Fibroblast of pulmonary artery (primary cell): ENCODE results near the gene SETD2.
A peak's percentile ranks its signal among the peaks of the same experiment; 100 is the strongest.

Experiments used
- DNase-seq: peaks from one replicate; pipeline ENCODE4 v3.0.0-alpha.2; 2010; ENCODE audit warnings: low read depth
- H3K4me3 ChIP-seq: replicated peaks from 2 replicates; pipeline ENCODE4 v1.5.1; 2011; ENCODE audit warnings: low read depth, mild to moderate bottlenecking, control low read depth, low read length, moderate library complexity
- CTCF ChIP-seq: IDR thresholded peaks from 2 replicates; pipeline ENCODE4 v1.5.1; 2011; ENCODE audit warnings: mild to moderate bottlenecking, control low read depth, low read length, inconsistent platforms; ENCODE audit errors: missing control alignments

SETD2 gene

DNA sequence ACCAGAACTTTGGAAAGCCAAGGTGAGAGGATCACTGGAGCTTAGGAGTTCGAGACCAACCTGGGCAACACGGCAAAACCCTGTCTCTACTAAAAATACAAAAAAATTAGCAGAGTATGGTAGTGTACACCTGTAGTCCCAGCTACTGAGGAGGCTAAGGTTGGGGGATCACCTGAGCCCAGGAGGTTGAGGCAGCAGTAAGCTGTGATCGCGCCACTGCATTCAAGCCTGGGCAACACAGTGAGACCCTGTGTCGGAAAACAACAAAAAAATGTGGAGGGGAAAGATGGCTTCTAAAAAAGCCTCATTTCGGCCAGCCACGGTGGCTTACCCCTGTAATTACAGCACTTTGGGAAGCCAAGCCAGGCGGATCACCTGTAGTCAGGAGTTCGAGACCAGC lies 54.5 kb downstream of the SETD2 start:
- DNase-seq, result no peak
- no peak for TF ChIP-seq CTCF
- H3K4me3 ChIP-seq, result no peak overlapping the region

DNA sequence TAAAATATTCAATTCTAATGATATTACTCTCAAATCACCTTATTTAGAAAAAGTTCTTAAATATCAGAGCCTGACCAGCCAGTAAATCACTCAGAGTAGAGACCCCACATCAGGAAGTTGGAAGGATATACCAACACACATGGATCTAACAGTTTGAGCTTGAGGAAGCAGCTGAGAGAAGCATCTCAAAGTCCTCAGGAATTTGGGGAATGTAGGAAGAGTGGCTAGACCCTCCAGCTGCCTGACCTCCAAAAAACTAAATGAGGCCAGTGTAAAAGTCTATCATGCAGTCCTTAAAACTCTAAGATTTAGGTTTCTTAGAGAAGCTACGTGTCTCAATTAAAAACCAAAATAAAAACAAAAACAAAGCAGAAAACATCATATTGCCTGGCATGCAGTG lies 55.4 kb downstream of the SETD2 start:
- TF ChIP-seq CTCF, result no peak
- no peak overlapping the region for H3K4me3 ChIP-seq

GRCh38 chr3:47104259-47104658 lies 59.7 kb downstream of the SETD2 start:
- no peak overlapping the region for H3K4me3 ChIP-seq
- no peak for DNase-seq
- no peak for TF ChIP-seq CTCF

More for the DNA sequence above, 55.4 kb downstream of the SETD2 start:
- peak; percentile 16 for DNase-seq

- no peak overlapping the region for H3K4me3 ChIP-seq
- no peak for DNase-seq
- no peak for TF ChIP-seq CTCF
Observed at GRCh38 chr3:47103619-47104018, 60.3 kb downstream of the SETD2 start.

DNA sequence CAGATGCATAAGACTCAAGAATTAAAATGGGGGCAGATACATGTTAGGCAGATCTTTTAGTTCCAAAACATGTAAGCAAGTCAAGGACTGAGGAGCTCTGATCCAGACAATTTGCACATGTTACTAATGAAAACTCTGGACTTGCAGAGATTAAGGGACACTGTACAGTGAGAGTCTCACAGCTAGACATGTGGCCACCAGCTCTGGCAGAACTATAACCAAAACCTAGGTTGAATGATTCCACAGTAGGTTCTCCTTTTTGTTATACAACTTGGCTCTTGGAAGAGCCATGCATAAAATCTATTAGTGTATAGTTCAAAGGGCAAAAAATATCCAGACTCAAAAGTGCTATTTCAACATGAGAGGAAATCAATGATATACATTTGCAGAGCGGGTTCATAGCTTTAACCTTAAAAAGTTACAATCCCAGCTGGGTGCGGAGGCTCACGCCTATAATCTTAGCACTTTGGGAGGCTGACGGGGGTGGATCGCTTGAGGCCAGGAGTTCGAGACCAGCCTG lies 61.8 kb downstream of the SETD2 start:
- H3K4me3 ChIP-seq, result no peak overlapping the region
- no peak for TF ChIP-seq CTCF
- no peak for DNase-seq

DNA sequence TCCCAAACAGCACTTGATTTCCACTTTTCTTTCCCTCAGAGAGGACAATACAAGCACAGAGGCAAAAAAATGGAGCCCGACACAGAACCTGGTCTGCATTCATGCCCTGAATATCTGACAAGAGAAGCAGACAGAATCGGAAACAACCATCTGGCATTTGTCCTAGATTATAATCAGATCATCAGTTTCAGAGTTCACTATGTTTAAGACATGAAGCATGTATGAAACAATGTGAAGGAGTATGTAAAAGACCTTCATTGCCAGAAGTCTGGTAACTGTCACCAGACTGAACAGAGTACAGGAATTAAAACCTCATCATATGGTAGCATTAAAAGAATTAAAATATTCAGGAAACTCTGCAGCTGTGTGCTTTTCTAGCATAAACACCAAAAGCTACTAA lies 65.0 kb downstream of the SETD2 start:
- no peak for TF ChIP-seq CTCF

GRCh38 chr3:47097864-47098263 lies 66.0 kb downstream of the SETD2 start:
- no peak for DNase-seq

More for the DNA sequence above, 65.0 kb downstream of the SETD2 start:
- no peak for DNase-seq
- H3K4me3 ChIP-seq, result no peak overlapping the region

More at GRCh38 chr3:47097864-47098263, 66.0 kb downstream of the SETD2 start:
- H3K4me3 ChIP-seq, result no peak overlapping the region
- no peak for TF ChIP-seq CTCF
